GM21786 (cell line): ENCODE data around the gene PCDHGA8.
"Not testable (repeated sequence)": the region's sequence is repeated elsewhere in the genome, so short reads cannot be mapped to it uniquely, and the experiment has no call there.

Experiments
- ATAC-seq: cut with Tn5 transposase; IDR thresholded peaks from one replicate; pipeline ENCODE4 v1.9.1; 2021; ENCODE audit not compliant: unreplicated experiment

PCDHGA8 gene

GRCh38 chr5:141369994-141370848, 22.2 kb upstream of the PCDHGA8 start, which contains the start of gene PCDHGB3:
Gene PCDHGB3 (plus strand): TSS chr5:141370242. CDS start chr5:141370395, 153 bp downstream.
- peak; percentile 99 for ATAC-seq

GRCh38 chr5:141371572-141372475, 20.6 kb upstream of the PCDHGA8 start:
- ATAC-seq, result no peak

GRCh38 chr5:141373673-141374317, 18.6 kb upstream of the PCDHGA8 start, which contains the start of gene PCDHGA6:
Gene PCDHGA6 (plus strand): TSS chr5:141373891. CDS start chr5:141374084, 193 bp downstream.
- ATAC-seq, result no peak

GRCh38 chr5:141374627-141375026, 17.8 kb upstream of the PCDHGA8 start:
- ATAC-seq, result no peak

GRCh38 chr5:141375444-141376155, 16.8 kb upstream of the PCDHGA8 start:
- ATAC-seq, result not testable (repeated sequence)

GRCh38 chr5:141382469-141383294, 9.8 kb upstream of the PCDHGA8 start, which contains the start of gene PCDHGA7:
Gene PCDHGA7 (plus strand): TSS chr5:141382742. CDS start chr5:141382900, 158 bp downstream.
- no peak for ATAC-seq

- ATAC-seq, result no peak
These were observed 9.1 kb upstream of the PCDHGA8 start for GRCh38 chr5:141383345-141383744.

- ATAC-seq, result no peak
These were observed 7.8 kb upstream of the PCDHGA8 start for GRCh38 chr5:141384471-141385267.

- ATAC-seq, result peak; percentile 62
These were observed 4.7 kb upstream of the PCDHGA8 start, which contains the start of gene PCDHGB4 for GRCh38 chr5:141387557-141388311. Gene PCDHGB4 (plus strand): TSS chr5:141387698. CDS start chr5:141387885, 187 bp downstream.

GRCh38 chr5:141388661-141389060, 3.8 kb upstream of the PCDHGA8 start:
- no peak for ATAC-seq

- no peak for ATAC-seq
These were observed 3.0 kb upstream of the PCDHGA8 start for GRCh38 chr5:141389153-141390042.

- ATAC-seq, result no peak
These were observed 834 bp downstream of the PCDHGA8 start for GRCh38 chr5:141393267-141393666.

- ATAC-seq, result not testable (repeated sequence)
These were observed 2.2 kb downstream of the PCDHGA8 start for GRCh38 chr5:141394401-141395187.

GRCh38 chr5:141397756-141398551, 5.5 kb downstream of the PCDHGA8 start, which contains the start of gene PCDHGB5:
Gene PCDHGB5 (plus strand): TSS chr5:141397947. CDS start chr5:141398128, 181 bp downstream.
- peak; percentile 97 for ATAC-seq

- no peak for ATAC-seq
These were observed 6.2 kb downstream of the PCDHGA8 start for GRCh38 chr5:141398608-141399007.
